ENCODE results near the gene CHRNA9. TPM values are rescaled to one million over a fixed set of nuclear protein-coding genes. Genes with fewer than 3 reads are reported as not detected.

Gene CHRNA9
- total and polyA plus RNA-seq, 12 donors, result not detected

- H3K9me3 ChIP-seq (replicated peaks in 1 of 3), result no peaks in the 10 kb centered on the region
- no peak for TF ChIP-seq POLR2A (IDR thresholded peaks at IDR 0.05)
- no peak for TF ChIP-seq CTCF (IDR thresholded peaks at IDR 0.05)
- intact Hi-C loops (cut with DNase I), result no loop called here
- H3K27ac ChIP-seq, result peak overlapping the region in 4 of 5 donors; percentile 18 to 60 (median 37)
- no peaks in the 10 kb centered on the region for H3K27me3 ChIP-seq
- DNase-seq, result peak; percentile 71 to 91 (median 84)
- H3K4me1 ChIP-seq (replicated peaks in 1 of 2), result peaks cover 6% of the 10 kb centered on the region in 2 donors
- H3K4me3 ChIP-seq, result no peak overlapping the region
- 46 to 55% (median 53%) methylated on average over 7 of the region's 7 CpGs for WGBS, 4 donors
- no peaks in the 10 kb centered on the region for H3K36me3 ChIP-seq (replicated peaks in 1 of 2)
These were observed 61.0 kb downstream of the CHRNA9 start for GRCh38 chr4:40395908-40396793.

GRCh38 chr4:40399578-40399977 lies 64.4 kb downstream of the CHRNA9 start:
- H3K36me3 ChIP-seq (replicated peaks in 1 of 2), result no peaks in the 10 kb centered on the region
- TF ChIP-seq POLR2A (IDR thresholded peaks at IDR 0.05) (no peak), CTCF (IDR thresholded peaks at IDR 0.05) (no peak)
- DNase-seq, result no peak
- no peaks in the 10 kb centered on the region for H3K9me3 ChIP-seq (replicated peaks in 1 of 3)
- 90 to 97% (median 93%) methylated on average over 3 of the region's 3 CpGs for WGBS, 4 donors
- H3K27ac ChIP-seq, result no peak overlapping the region
- no peak overlapping the region for H3K4me3 ChIP-seq
- intact Hi-C loops (cut with DNase I), result no loop called here
- peaks cover 6 to 8% of the 10 kb centered on the region in 2 donors for H3K4me1 ChIP-seq (replicated peaks in 1 of 2)
- H3K27me3 ChIP-seq, result no peaks in the 10 kb centered on the region

- H3K27me3 ChIP-seq, result no peaks in the 10 kb centered on the region
- 88 to 98% (median 93%) methylated on average over 6 of the region's 6 CpGs for WGBS, 4 donors
- no peak for TF ChIP-seq CTCF (IDR thresholded peaks at IDR 0.05)
- TF ChIP-seq POLR2A (IDR thresholded peaks at IDR 0.05), result no peak
- intact Hi-C loops (cut with DNase I), result no loop called here
- no peak for DNase-seq
- H3K4me3 ChIP-seq, result no peak overlapping the region
- peaks cover 12 to 15% of the 10 kb centered on the region in 2 donors for H3K4me1 ChIP-seq (replicated peaks in 1 of 2)
- H3K36me3 ChIP-seq (replicated peaks in 1 of 2), result no peaks in the 10 kb centered on the region
- H3K27ac ChIP-seq, result no peak overlapping the region
- no peaks in the 10 kb centered on the region for H3K9me3 ChIP-seq (replicated peaks in 1 of 3)
These were observed 66.0 kb downstream of the CHRNA9 start for GRCh38 chr4:40401096-40401495.

GRCh38 chr4:40401631-40402030 lies 66.5 kb downstream of the CHRNA9 start:
- DNase-seq, result no peak
- intact Hi-C loops (cut with DNase I), result no loop called here
- Histone ChIP-seq H3K4me1 (replicated peaks in 1 of 2) (peaks cover 7 to 9% of the 10 kb centered on the region in 2 donors), H3K36me3 (replicated peaks in 1 of 2) (no peaks in the 10 kb centered on the region), H3K4me3 (no peak overlapping the region), H3K27ac (no peak overlapping the region), H3K9me3 (replicated peaks in 1 of 3) (no peaks in the 10 kb centered on the region), H3K27me3 (no peaks in the 10 kb centered on the region)
- WGBS, 4 donors, result 75 to 93% (median 80%) methylated on average over 8 of the region's 8 CpGs
- TF ChIP-seq POLR2A (IDR thresholded peaks at IDR 0.05) (no peak), CTCF (IDR thresholded peaks at IDR 0.05) (no peak)

Measured in adrenal gland (tissue), 12 donors.